Measurements from ENCODE around the gene ROCK2.
A peak's percentile ranks its signal among the peaks of the same experiment; 100 is the strongest.

ROCK2 gene

GRCh38 chr2:11142330-11142729, 202.1 kb downstream of the ROCK2 start:
- H4K20me1 ChIP-seq (ENCODE audit: insufficient read depth, low read length, poor library complexity, severe bottlenecking): no peaks in the 10 kb centered on the region
- no peak overlapping the region for H2AFZ ChIP-seq (ENCODE audit: low read length)
- H3K36me3 ChIP-seq (ENCODE audit: insufficient read depth, low read length): no peaks in the 10 kb centered on the region
- H3K9me3 ChIP-seq (ENCODE audit: insufficient read depth, low read depth, low read length): no peaks in the 10 kb centered on the region
- no peaks in the 10 kb centered on the region for H3F3A ChIP-seq (ENCODE audit: low read depth)
- H3K9ac ChIP-seq (ENCODE audit: low read depth, low read length, poor library complexity, severe bottlenecking): no peak overlapping the region
- no peak overlapping the region for H3K4me3 ChIP-seq (ENCODE audit: low read length, poor library complexity, severe bottlenecking)
- no peaks in the 10 kb centered on the region for H3K4me1 ChIP-seq (ENCODE audit: insufficient read depth, low read length, poor library complexity, severe bottlenecking)
- H3K4me2 ChIP-seq (ENCODE audit: low read depth, low read length, poor library complexity, severe bottlenecking): no peak overlapping the region
- no peaks in the 10 kb centered on the region for H3K79me2 ChIP-seq (ENCODE audit: insufficient read depth, low read length)
- TF ChIP-seq CTCF (conservative IDR thresholded peaks at IDR 0.05; ENCODE audit: low read length) (peak; percentile 23), EZH2phosphoT487 (IDR thresholded peaks at IDR 0.05; ENCODE audit: borderline replicate concordance) (no peak)
- H3K9me2 ChIP-seq (replicated peaks; ENCODE audit: low read depth, low read length): no peaks in the 10 kb centered on the region
- no peaks in the 10 kb centered on the region for H3K27me3 ChIP-seq (ENCODE audit: insufficient read depth, low read length, poor library complexity, severe bottlenecking)

- Histone ChIP-seq H3K4me1 (ENCODE audit: insufficient read depth, low read length, poor library complexity, severe bottlenecking) (no peaks in the 10 kb centered on the region), H3F3A (ENCODE audit: low read depth) (no peaks in the 10 kb centered on the region), H3K27me3 (ENCODE audit: insufficient read depth, low read length, poor library complexity, severe bottlenecking) (no peaks in the 10 kb centered on the region), H3K4me3 (ENCODE audit: low read length, poor library complexity, severe bottlenecking) (no peak overlapping the region), H4K20me1 (ENCODE audit: insufficient read depth, low read length, poor library complexity, severe bottlenecking) (no peaks in the 10 kb centered on the region), H3K9me3 (ENCODE audit: insufficient read depth, low read depth, low read length) (no peaks in the 10 kb centered on the region), H3K9me2 (replicated peaks; ENCODE audit: low read depth, low read length) (no peaks in the 10 kb centered on the region), H3K36me3 (ENCODE audit: insufficient read depth, low read length) (no peaks in the 10 kb centered on the region), H3K4me2 (ENCODE audit: low read depth, low read length, poor library complexity, severe bottlenecking) (no peak overlapping the region), H3K9ac (ENCODE audit: low read depth, low read length, poor library complexity, severe bottlenecking) (no peak overlapping the region), H2AFZ (ENCODE audit: low read length) (no peak overlapping the region), H3K79me2 (ENCODE audit: insufficient read depth, low read length) (no peaks in the 10 kb centered on the region)
- TF ChIP-seq EZH2phosphoT487 (IDR thresholded peaks at IDR 0.05; ENCODE audit: borderline replicate concordance) (no peak), CTCF (conservative IDR thresholded peaks at IDR 0.05; ENCODE audit: low read length) (no peak)
Measured at GRCh38 chr2:11141319-11141718, 203.1 kb downstream of the ROCK2 start.

DNA sequence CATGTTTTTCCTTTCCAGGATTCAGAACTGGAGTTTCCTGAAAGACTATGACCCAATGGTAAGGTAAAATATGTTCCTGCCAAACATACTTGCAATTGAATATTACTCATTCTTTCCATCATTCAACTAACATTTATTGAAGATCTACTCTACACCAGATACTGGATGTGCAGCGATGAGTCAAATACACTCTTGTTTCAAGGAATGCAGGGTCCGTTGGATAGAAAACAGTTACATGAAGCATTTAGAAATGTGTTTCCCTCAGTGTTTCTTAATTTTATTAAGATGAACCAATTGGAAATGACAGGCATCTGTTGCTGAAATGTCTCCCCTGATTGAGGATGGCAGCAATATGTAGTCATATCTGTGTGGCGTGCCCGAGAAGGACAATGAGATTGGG, 203.9 kb downstream of the ROCK2 start:
- H3K4me1 ChIP-seq (ENCODE audit: insufficient read depth, low read length, poor library complexity, severe bottlenecking): no peaks in the 10 kb centered on the region
- no peaks in the 10 kb centered on the region for H4K20me1 ChIP-seq (ENCODE audit: insufficient read depth, low read length, poor library complexity, severe bottlenecking)
- no peaks in the 10 kb centered on the region for H3K27me3 ChIP-seq (ENCODE audit: insufficient read depth, low read length, poor library complexity, severe bottlenecking)
- H3K79me2 ChIP-seq (ENCODE audit: insufficient read depth, low read length): no peaks in the 10 kb centered on the region
- no peak overlapping the region for H3K9ac ChIP-seq (ENCODE audit: low read depth, low read length, poor library complexity, severe bottlenecking)
- no peak overlapping the region for H3K4me3 ChIP-seq (ENCODE audit: low read length, poor library complexity, severe bottlenecking)
- H3K9me2 ChIP-seq (replicated peaks; ENCODE audit: low read depth, low read length): no peaks in the 10 kb centered on the region
- H3F3A ChIP-seq (ENCODE audit: low read depth): no peaks in the 10 kb centered on the region
- H2AFZ ChIP-seq (ENCODE audit: low read length): no peak overlapping the region
- H3K9me3 ChIP-seq (ENCODE audit: insufficient read depth, low read depth, low read length): no peaks in the 10 kb centered on the region
- no peaks in the 10 kb centered on the region for H3K36me3 ChIP-seq (ENCODE audit: insufficient read depth, low read length)
- no peak overlapping the region for H3K4me2 ChIP-seq (ENCODE audit: low read depth, low read length, poor library complexity, severe bottlenecking)
- no peak for TF ChIP-seq CTCF (conservative IDR thresholded peaks at IDR 0.05; ENCODE audit: low read length)

All from Loucy (cell line).